GM19025 (cell line): Measurements from ENCODE around the gene THSD4.

Experiments used
- ATAC-seq: cut with Tn5 transposase; IDR thresholded peaks from one replicate; pipeline ENCODE4 v1.9.1; 2021; ENCODE audit warnings: mild to moderate bottlenecking, low read depth, moderate library complexity; ENCODE audit not compliant: unreplicated experiment

The THSD4 gene

GRCh38 chr15:71823801-71824200, 708.5 kb downstream of the THSD4 start:
- ATAC-seq, result no peak

GRCh38 chr15:71825021-71825730, 709.9 kb downstream of the THSD4 start:
- ATAC-seq, result no peak

- no peak for ATAC-seq
Measured at GRCh38 chr15:71826196-71826595, 710.9 kb downstream of the THSD4 start.

- ATAC-seq, result no peak
Measured at GRCh38 chr15:71830981-71831380, 715.7 kb downstream of the THSD4 start.
